HepG2 (cell line): ENCODE measurements around the gene SHFL. TPM values are rescaled to one million over a fixed set of nuclear protein-coding genes. Genes with fewer than 3 reads are reported as not detected.

Source experiments
- CTCF ChIP-seq: sonication (generic); formaldehyde crosslinking; IDR thresholded peaks from 2 replicates; pipeline ENCODE4 v1.5.0; 2020; ENCODE audit warnings: mild to moderate bottlenecking, missing genetic modification reagents, moderate library complexity
- MIER3 ChIP-seq: IDR thresholded peaks from 2 replicates; pipeline ENCODE4 v1.6.1; 2016; ENCODE audit warnings: missing compliant biosample characterization, borderline replicate concordance
- NKX3-1 ChIP-seq: sonication (generic); formaldehyde crosslinking; IDR thresholded peaks from 2 replicates; pipeline ENCODE4 v1.5.0; 2020; ENCODE audit warnings: missing genetic modification reagents
- NR2C2 ChIP-seq: sonication (generic); formaldehyde crosslinking; IDR thresholded peaks from 2 replicates; pipeline ENCODE4 v1.4.0; 2020; ENCODE audit warnings: missing genetic modification reagents, mild to moderate bottlenecking, moderate library complexity, borderline replicate concordance
- RARG ChIP-seq: sonication (generic); formaldehyde crosslinking; IDR thresholded peaks from 2 replicates; pipeline ENCODE4 v1.4.0; 2020; ENCODE audit warnings: low read depth, mild to moderate bottlenecking, missing genetic modification reagents
- ZBTB40 ChIP-seq, 2 experiments: fragments of 450-650 bp in 1 of 2; sonication (generic) in 1 of 2; formaldehyde crosslinking in 1 of 2; IDR thresholded peaks; 2 replicates each; pipeline versions ENCODE4 v1.6.1 to v1.8.0; 2016 to 2022; ENCODE audit warnings: antibody characterized with exemption in 1 of 2, mild to moderate bottlenecking in 1 of 2, missing genetic modification reagents in 1 of 2
- ZNF484 ChIP-seq: sonication (generic); formaldehyde crosslinking; IDR thresholded peaks from 2 replicates; pipeline ENCODE4 v1.5.1; 2020; ENCODE audit warnings: mild to moderate bottlenecking, low read depth, missing genetic modification reagents, borderline replicate concordance
- ZNF574 ChIP-seq: sonication (generic); formaldehyde crosslinking; IDR thresholded peaks from 2 replicates; pipeline ENCODE4 v1.4.0; 2020; ENCODE audit warnings: missing genetic modification reagents
- ZNF614 ChIP-seq: IDR thresholded peaks from 2 replicates; pipeline ENCODE4 v1.6.1; 2018; ENCODE audit warnings: missing biosample characterization, missing genetic modification reagents, inconsistent platforms, borderline replicate concordance
- ZNF639 ChIP-seq: conservative IDR thresholded peaks from 2 replicates; pipeline ENCODE4 v1.6.1; 2018; ENCODE audit warnings: missing genetic modification reagents
- ZNF660 ChIP-seq: sonication (generic); formaldehyde crosslinking; IDR thresholded peaks from 2 replicates; pipeline ENCODE4 v1.5.1; 2020; ENCODE audit warnings: mild to moderate bottlenecking, low read depth, missing genetic modification reagents, borderline replicate concordance
- ZNF768 ChIP-seq: sonication (generic); formaldehyde crosslinking; IDR thresholded peaks from 2 replicates; pipeline ENCODE4 v1.4.0; 2020; ENCODE audit warnings: missing genetic modification reagents
- polyA plus RNA-seq, 8 experiments: library from polyadenylated mRNA; depleted of rRNA in 3 of 8; stranded (reverse) in 7 of 8; unstranded in 1 of 8; fragments of >200 nt; fragmentation: Illumina TruSeq in 4 of 8; extraction: Trizol in 4 of 8; gene quantifications; 2 replicates each; pipeline versions ENCODE4 v1.2.1 to v1.2.3, GENCODE V29; 2011 to 2016; ENCODE audit warnings: low read depth in 4 of 8, missing spikeins in 1 of 8, mixed read lengths in 1 of 8; ENCODE audit not compliant: insufficient read depth in 1 of 8
- total RNA-seq, 5 experiments: library from RNA; depleted of rRNA; stranded (reverse); fragments of >200 nt; fragmentation: Illumina TruSeq; extraction: Trizol; gene quantifications; 2 replicates each; pipeline ENCODE4 v1.2.3, GENCODE V29; 2016; ENCODE audit warnings: low read depth in 1 of 5

SHFL gene
- total and polyA plus RNA-seq, 2 of the 13 experiments (the other 11 are each of a cell fraction or from before 2014, with no cell fraction given), result 12.3 to 36.4 TPM

GRCh38 chr19:10106100-10106936 lies 20.2 kb downstream of the SHFL start, which contains the start of gene PPAN (continued):
- TF ChIP-seq CTCF (peak; percentile 46), NKX3-1 (CRISPR knock-in tag) (0 out of 2 replicates have a peak, but pooled peaks have one; percentile 58), ZNF614 (CRISPR knock-in tag) (peak; percentile 36; the same call in 1 of the 2 replicates), ZBTB40 (IDR thresholded peaks at IDR 0.05) (peak; percentile 86), ZBTB40 (CRISPR knock-in tag; IDR thresholded peaks at IDR 0.05) (peak; percentile 64), NR2C2 (CRISPR knock-in tag) (peak; percentile 71), RARG (CRISPR knock-in tag) (no peak), MIER3 (CRISPR knock-in tag) (peak; percentile 78; the same call in 1 of the 2 replicates), ZNF660 (CRISPR knock-in tag) (no peak), ZNF484 (CRISPR knock-in tag) (no peak), ZNF768 (CRISPR knock-in tag) (peak; percentile 76; the same call in 1 of the 2 replicates), ZNF639 (no peak), ZNF574 (peak; percentile 96)
